NT2/D1 (cell line): ENCODE measurements around the gene UPP2.

Experiments used
- SUZ12 ChIP-seq: IDR thresholded peaks from 2 replicates; pipeline ENCODE4 v1.6.1; 2011; ENCODE audit not compliant: insufficient read length, insufficient read depth; ENCODE audit errors: extremely low read depth
- ZNF274 ChIP-seq: IDR thresholded peaks from 2 replicates; pipeline ENCODE4 v1.6.1; 2011; ENCODE audit warnings: mild to moderate bottlenecking, low read depth, low read length

DNA sequence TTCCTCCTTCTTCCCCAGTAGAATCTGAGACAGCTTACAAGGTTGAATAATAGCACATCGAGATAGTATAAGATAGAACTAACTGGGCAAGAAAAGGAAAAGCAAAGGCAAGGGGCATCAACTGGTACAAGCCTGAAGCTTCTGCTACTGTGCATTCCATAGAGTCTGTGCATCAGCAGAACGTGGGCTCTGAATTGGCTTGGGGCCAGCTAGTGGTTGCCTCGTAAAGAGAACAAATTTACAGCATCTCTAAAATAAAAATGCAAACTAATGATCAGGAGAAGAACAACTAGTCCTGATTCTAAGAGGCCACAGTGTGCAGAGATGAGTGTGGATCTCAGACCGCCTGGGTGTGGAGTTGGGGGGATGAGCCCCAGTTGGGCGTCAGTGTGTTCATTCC lies 36.6 kb downstream of the UPP2 start:
- TF ChIP-seq ZNF274 = no peak
- TF ChIP-seq SUZ12 = no peak
